ENCODE data around the gene NR1I3. TPM values are rescaled to one million over a fixed set of nuclear protein-coding genes. Genes with fewer than 3 reads are reported as not detected.
A peak's percentile ranks its signal among the peaks of the same experiment; 100 is the strongest.

The NR1I3 gene
- total RNA-seq, 1 donor from 2014 or later = not detected

DNA sequence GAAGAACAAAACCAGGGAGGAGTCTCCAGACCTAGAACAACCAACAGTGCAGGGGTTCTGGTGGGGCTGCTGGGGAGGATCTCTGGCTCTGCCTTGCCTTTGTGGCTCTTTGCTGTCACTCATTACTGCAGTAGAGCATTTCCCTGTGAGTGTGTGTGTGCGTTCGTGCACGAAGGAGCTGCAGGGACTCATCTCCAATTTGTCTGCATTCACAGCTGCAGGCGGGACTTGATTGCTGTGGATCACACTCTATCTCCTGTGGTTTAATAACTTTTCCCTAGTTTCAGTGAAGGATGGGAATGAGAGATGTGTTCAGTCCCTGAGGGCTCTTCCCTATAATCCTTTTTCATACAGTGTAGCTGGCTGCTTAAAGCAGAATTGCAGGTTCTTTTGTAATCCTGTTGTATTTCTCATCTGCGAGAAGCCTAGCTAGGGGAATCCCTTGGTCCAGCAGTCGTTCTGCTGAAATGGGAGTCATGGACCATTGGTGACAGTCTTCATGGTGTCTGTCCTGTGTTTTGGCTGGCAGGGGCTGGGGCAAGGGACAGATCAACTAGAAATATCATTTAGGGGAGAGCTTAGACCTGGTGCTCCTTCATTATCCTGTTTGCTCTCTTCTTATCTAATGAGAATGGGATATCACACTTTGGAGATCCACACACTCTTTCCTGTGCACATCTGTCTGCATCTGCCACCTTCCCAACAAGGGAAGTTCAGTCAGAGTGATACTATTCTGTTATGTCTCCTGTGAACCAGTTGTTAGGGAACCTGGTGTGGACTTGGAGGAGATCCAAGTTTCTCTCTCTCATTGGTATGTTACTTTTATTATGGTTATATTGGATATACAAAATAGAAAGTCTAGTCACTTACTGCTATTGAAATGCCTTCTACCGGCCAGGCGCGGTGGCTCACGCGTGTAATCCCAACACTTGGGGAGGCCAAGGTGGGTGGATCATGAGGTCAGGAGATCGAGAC, 23.5 kb upstream of the NR1I3 start:
- H3K4me1 Mint-ChIP-seq = peaks cover 17% of the 10 kb centered on the region
- H3K36me3 Mint-ChIP-seq (ENCODE audit: low read depth) = peaks cover 6% of the 10 kb centered on the region
- H3K4me3 Mint-ChIP-seq = no peak overlapping the region
- H3K27ac Mint-ChIP-seq (ENCODE audit: unreplicated experiment) = no peak overlapping the region
- TF ChIP-seq, protein P1, sequence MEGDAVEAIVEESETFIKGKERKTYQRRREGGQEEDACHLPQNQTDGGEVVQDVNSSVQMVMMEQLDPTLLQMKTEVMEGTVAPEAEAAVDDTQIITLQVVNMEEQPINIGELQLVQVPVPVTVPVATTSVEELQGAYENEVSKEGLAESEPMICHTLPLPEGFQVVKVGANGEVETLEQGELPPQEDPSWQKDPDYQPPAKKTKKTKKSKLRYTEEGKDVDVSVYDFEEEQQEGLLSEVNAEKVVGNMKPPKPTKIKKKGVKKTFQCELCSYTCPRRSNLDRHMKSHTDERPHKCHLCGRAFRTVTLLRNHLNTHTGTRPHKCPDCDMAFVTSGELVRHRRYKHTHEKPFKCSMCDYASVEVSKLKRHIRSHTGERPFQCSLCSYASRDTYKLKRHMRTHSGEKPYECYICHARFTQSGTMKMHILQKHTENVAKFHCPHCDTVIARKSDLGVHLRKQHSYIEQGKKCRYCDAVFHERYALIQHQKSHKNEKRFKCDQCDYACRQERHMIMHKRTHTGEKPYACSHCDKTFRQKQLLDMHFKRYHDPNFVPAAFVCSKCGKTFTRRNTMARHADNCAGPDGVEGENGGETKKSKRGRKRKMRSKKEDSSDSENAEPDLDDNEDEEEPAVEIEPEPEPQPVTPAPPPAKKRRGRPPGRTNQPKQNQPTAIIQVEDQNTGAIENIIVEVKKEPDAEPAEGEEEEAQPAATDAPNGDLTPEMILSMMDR (conservative IDR thresholded peaks at IDR 0.05) = no peak
- peaks cover 7% of the 10 kb centered on the region for H3K9me3 Mint-ChIP-seq
- H3K27me3 Mint-ChIP-seq (ENCODE audit: low read depth) = peaks cover 64% of the 10 kb centered on the region
- DNase-seq (ENCODE audit: low read depth, low spot score) = no peak

DNA sequence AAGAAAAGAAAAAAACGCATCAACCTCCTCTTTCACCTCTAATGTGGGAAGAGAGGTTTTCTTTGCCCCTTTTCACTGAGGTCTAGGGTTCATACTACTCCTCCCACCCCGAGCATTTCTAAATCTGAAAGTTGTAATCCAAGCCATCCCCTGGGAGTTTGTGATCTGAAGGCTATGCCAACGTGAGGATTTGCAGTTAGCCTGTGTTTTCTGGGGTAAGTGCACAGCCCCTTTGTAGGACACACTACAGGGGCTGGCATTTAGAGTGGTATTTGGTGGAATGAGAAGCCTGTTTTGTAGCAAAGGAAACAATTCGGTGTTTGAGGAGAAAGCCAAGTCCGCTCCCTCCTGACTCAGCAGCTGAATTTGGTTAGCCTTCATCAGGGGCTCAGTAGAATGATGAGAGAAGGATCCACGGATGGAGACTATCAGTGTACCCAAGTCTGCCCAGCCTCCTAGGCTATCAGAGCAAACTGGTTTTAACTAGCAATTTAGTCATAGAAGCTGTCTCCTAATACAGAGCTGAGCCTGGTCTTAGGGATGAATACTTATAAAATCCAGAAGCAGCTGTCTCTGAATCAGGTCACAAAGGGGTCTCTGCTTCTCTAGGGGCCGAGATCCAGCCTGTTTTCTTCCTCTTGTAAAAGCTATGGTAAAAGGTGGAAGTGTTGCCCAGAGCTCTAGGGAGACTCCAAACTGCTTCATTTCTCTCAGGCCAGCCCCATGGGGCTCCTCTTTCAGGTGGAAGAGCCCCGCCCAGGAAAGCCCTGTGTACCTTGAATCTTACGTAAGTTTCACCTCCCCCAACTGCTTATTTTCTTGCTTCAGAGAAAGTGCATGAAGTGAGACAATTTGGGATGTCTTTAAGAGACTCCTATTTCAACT, 22.6 kb upstream of the NR1I3 start:
- peaks cover 10% of the 10 kb centered on the region for H3K9me3 Mint-ChIP-seq
- H3K36me3 Mint-ChIP-seq (ENCODE audit: low read depth) = peaks cover 6% of the 10 kb centered on the region
- peaks cover 60% of the 10 kb centered on the region for H3K27me3 Mint-ChIP-seq (ENCODE audit: low read depth)
- H3K4me1 Mint-ChIP-seq = peaks cover 17% of the 10 kb centered on the region
- no peak overlapping the region for H3K27ac Mint-ChIP-seq (ENCODE audit: unreplicated experiment)
- TF ChIP-seq, protein P1 (conservative IDR thresholded peaks at IDR 0.05) = no peak
- no peak for DNase-seq (ENCODE audit: low read depth, low spot score)
- H3K4me3 Mint-ChIP-seq = peak overlapping the region; percentile 58

GRCh38 chr1:161259765-161260164, 21.8 kb upstream of the NR1I3 start:
- DNase-seq (ENCODE audit: low read depth, low spot score) = no peak
- no peak overlapping the region for H3K27ac Mint-ChIP-seq (ENCODE audit: unreplicated experiment)

DNA sequence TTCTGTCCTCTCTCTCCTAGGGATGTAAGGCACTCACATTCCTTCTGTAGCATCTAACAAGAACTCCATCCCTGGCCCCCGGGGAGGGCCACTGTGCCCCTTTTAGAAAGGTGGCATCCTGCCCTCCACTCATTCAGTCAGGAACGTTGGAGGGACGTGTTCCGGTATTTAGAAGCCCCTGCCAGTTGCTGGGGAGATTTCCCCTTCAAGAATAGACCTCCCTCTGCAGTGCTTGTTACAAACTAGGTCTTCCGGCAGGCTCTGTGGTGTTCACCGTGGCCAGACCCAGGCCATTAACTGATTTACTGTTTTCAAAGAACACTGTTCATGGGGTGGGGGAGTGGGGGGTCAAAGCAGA, 21.3 kb upstream of the NR1I3 start:
- DNase-seq (ENCODE audit: low read depth, low spot score) = no peak
- Mint-ChIP-seq H3K4me3 (peak overlapping the region; percentile 83), H3K9me3 (peaks cover 10% of the 10 kb centered on the region), H3K36me3 (ENCODE audit: low read depth) (peaks cover 6% of the 10 kb centered on the region), H3K27me3 (ENCODE audit: low read depth) (peaks cover 55% of the 10 kb centered on the region), H3K27ac (ENCODE audit: unreplicated experiment) (no peak overlapping the region), H3K4me1 (peaks cover 17% of the 10 kb centered on the region)
- TF ChIP-seq, protein P1 (conservative IDR thresholded peaks at IDR 0.05) = no peak

More at GRCh38 chr1:161259765-161260164, 21.8 kb upstream of the NR1I3 start:
- H3K4me1 Mint-ChIP-seq = peaks cover 17% of the 10 kb centered on the region
- peaks cover 10% of the 10 kb centered on the region for H3K9me3 Mint-ChIP-seq
- peak overlapping the region; percentile 83 for H3K4me3 Mint-ChIP-seq
- H3K36me3 Mint-ChIP-seq (ENCODE audit: low read depth) = peaks cover 6% of the 10 kb centered on the region
- TF ChIP-seq, protein P1 (conservative IDR thresholded peaks at IDR 0.05) = no peak
- peaks cover 58% of the 10 kb centered on the region for H3K27me3 Mint-ChIP-seq (ENCODE audit: low read depth)
